SK-N-SH (cell line): ENCODE results near the gene RBM34. TPM values are rescaled to one million over a fixed set of nuclear protein-coding genes. Genes with fewer than 3 reads are reported as not detected.

Source experiments
- CTCF ChIA-PET: fragments of 300-600, 350-600 bp; formaldehyde crosslinking; extraction: SDS; loops from one replicate; lab custom pipeline; 2021; lab: Yijun Ruan, JAX
- POLR2A ChIA-PET: fragments of 350-600 bp; sonication (Branson Sonifier 250); formaldehyde crosslinking; extraction: SDS; loops from one replicate; lab custom pipeline; 2020; ENCODE audit warnings: antibody characterized with exemption, inconsistent platforms; lab: Yijun Ruan, JAX
- DNase-seq: peaks from one replicate; pipeline ENCODE4 v3.0.0; 2012
- H2AFZ ChIP-seq: fragments of 200-600 bp; sonication (generic); 2 replicates; pipeline ENCODE4 v1.8.1; 2016; ENCODE audit warnings: antibody characterized with exemption, mild to moderate bottlenecking, low read depth
- H3F3A ChIP-seq: fragments of 200-600 bp; sonication (generic); replicated peaks from 2 replicates; pipeline ENCODE3; 2016; ENCODE audit warnings: antibody characterized with exemption, mild to moderate bottlenecking; ENCODE audit not compliant: insufficient read depth
- H3K27ac ChIP-seq, 2 experiments: fragments of 200-500 bp in 1 of 2; fragments of 200-600 bp in 1 of 2; sonication (Bioruptor generic) in 1 of 2; sonication (generic), shearing (Covaris generic) in 1 of 2; 2 replicates each; pipeline versions ENCODE4 v1.5.1 to v1.6.1; 2014 to 2016; ENCODE audit warnings: low read depth in 2 of 2, inconsistent platforms in 1 of 2, low read length in 1 of 2, mild to moderate bottlenecking in 1 of 2, mixed read lengths in 1 of 2
- H3K27me3 ChIP-seq: fragments of 200-600 bp; sonication (generic), shearing (Covaris generic); 2 replicates; pipeline ENCODE4 v1.6.1; 2016; ENCODE audit warnings: mixed run types; ENCODE audit not compliant: insufficient read depth
- H3K36me3 ChIP-seq, 2 experiments: fragments of 200-500 bp in 1 of 2; fragments of 200-600 bp in 1 of 2; sonication (Bioruptor generic) in 1 of 2; sonication (generic) in 1 of 2; replicated peaks in 1 of 2; 2 replicates each; pipeline versions ENCODE3 to v1.5.1; 2014 to 2016; ENCODE audit warnings: low read length in 1 of 2, mild to moderate bottlenecking in 1 of 2; ENCODE audit not compliant: insufficient read depth in 2 of 2, control insufficient read depth in 1 of 2
- H3K4me1 ChIP-seq, 2 experiments: fragments of 200-500 bp in 1 of 2; fragments of 200-600 bp in 1 of 2; sonication (Bioruptor generic) in 1 of 2; sonication (generic), shearing (Covaris generic) in 1 of 2; 2 replicates each; pipeline versions ENCODE4 v1.5.1 to v1.6.1; 2014 to 2016; ENCODE audit warnings: low read depth in 1 of 2, low read length in 1 of 2, mixed run types in 1 of 2; ENCODE audit not compliant: insufficient read depth in 2 of 2, control insufficient read depth in 1 of 2
- H3K4me2 ChIP-seq: fragments of 200-600 bp; sonication (generic), shearing (Covaris generic); 2 replicates; pipeline ENCODE4 v1.6.1; 2017; ENCODE audit warnings: mixed run types
- H3K4me3 ChIP-seq, 2 experiments: fragments of 200-500 bp in 1 of 2; fragments of 200-600 bp in 1 of 2; sonication (Bioruptor generic) in 1 of 2; sonication (generic), shearing (Covaris generic) in 1 of 2; 2 replicates each; pipeline versions ENCODE4 v1.5.1 to v1.8.1; 2014 to 2016; ENCODE audit warnings: low read depth in 2 of 2, inconsistent platforms in 1 of 2, low read length in 1 of 2, mild to moderate bottlenecking in 1 of 2, mixed read lengths in 1 of 2, moderate library complexity in 1 of 2
- H3K79me2 ChIP-seq: fragments of 200-600 bp; sonication (generic); 2 replicates; pipeline ENCODE4 v1.8.1; 2017; ENCODE audit warnings: mild to moderate bottlenecking; ENCODE audit not compliant: insufficient read depth
- H3K9ac ChIP-seq: fragments of 200-600 bp; sonication (generic); 2 replicates; pipeline ENCODE4 v1.6.1; 2017; ENCODE audit warnings: mixed run types
- H3K9me2 ChIP-seq: fragments of 200-600 bp; sonication (generic); 2 replicates; pipeline ENCODE4 v1.6.1; 2017; ENCODE audit warnings: mixed run types
- H3K9me3 ChIP-seq: fragments of 200-600 bp; sonication (generic); 2 replicates; pipeline ENCODE4 v1.6.1; 2017; ENCODE audit warnings: mixed run types, mild to moderate bottlenecking, moderate library complexity
- H4K20me1 ChIP-seq: fragments of 200-600 bp; sonication (generic); 2 replicates; pipeline ENCODE4 v1.6.1; 2017; ENCODE audit warnings: mild to moderate bottlenecking, mixed run types; ENCODE audit not compliant: insufficient read depth
- FOSL2 ChIP-seq: IDR thresholded peaks from 2 replicates; pipeline ENCODE4 v1.4.0; 2012; ENCODE audit warnings: low read depth, mild to moderate bottlenecking, moderate library complexity, borderline replicate concordance
- FOXJ3 ChIP-seq: sonication (generic); formaldehyde crosslinking; IDR thresholded peaks from 2 replicates; pipeline ENCODE4 v1.5.1; 2020; ENCODE audit warnings: mild to moderate bottlenecking, missing genetic modification reagents
- FOXM1 ChIP-seq: IDR thresholded peaks from 2 replicates; pipeline ENCODE4 v1.4.0; 2012; ENCODE audit warnings: low read depth, mild to moderate bottlenecking
- GATA2 ChIP-seq: sonication (generic); formaldehyde crosslinking; IDR thresholded peaks from 2 replicates; pipeline ENCODE4 v1.5.0; 2020; ENCODE audit warnings: mild to moderate bottlenecking, missing genetic modification reagents
- MEF2A ChIP-seq: IDR thresholded peaks from 2 replicates; pipeline ENCODE4 v1.4.0; 2012; ENCODE audit warnings: low read depth, borderline replicate concordance
- NRF1 ChIP-seq: IDR thresholded peaks from 2 replicates; pipeline ENCODE4 v1.6.1; 2012; ENCODE audit warnings: low read depth, mild to moderate bottlenecking, low read length
- POLR2AphosphoS5 ChIP-seq: IDR thresholded peaks from 2 replicates; pipeline ENCODE4 v1.6.1; 2012; ENCODE audit warnings: low read depth, low read length
- RAD21 ChIP-seq: IDR thresholded peaks from 2 replicates; pipeline ENCODE4 v1.6.1; 2012; ENCODE audit warnings: mild to moderate bottlenecking, low read length
- RFX5 ChIP-seq: IDR thresholded peaks from 2 replicates; pipeline ENCODE4 v1.6.1; 2012; ENCODE audit warnings: mild to moderate bottlenecking, improper control_type of control experiment, low read length
- SMC3 ChIP-seq: IDR thresholded peaks from 2 replicates; pipeline ENCODE4 v1.6.1; 2012; ENCODE audit warnings: low read depth, low read length, improper control_type of control experiment
- TAF1 ChIP-seq: IDR thresholded peaks from 2 replicates; pipeline ENCODE4 v1.6.1; 2012; ENCODE audit warnings: low read depth, mild to moderate bottlenecking, low read length, moderate library complexity, borderline replicate concordance
- TEAD4 ChIP-seq: IDR thresholded peaks from 2 replicates; pipeline ENCODE4 v1.4.0; 2012; ENCODE audit warnings: mild to moderate bottlenecking, borderline replicate concordance; ENCODE audit not compliant: insufficient read depth
- YY1 ChIP-seq: IDR thresholded peaks from 2 replicates; pipeline ENCODE4 v1.4.0; 2012; ENCODE audit warnings: low read depth, mild to moderate bottlenecking
- WGBS: methylation state at CpG from one replicate; pipeline ENCODE4 v1.1.6; 2017; ENCODE audit warnings: low lambda C conversion rate; 5-methylcytosine and 5-hydroxymethylcytosine counted together
- polyA plus RNA-seq, 3 experiments: library from polyadenylated mRNA; depleted of rRNA; stranded (reverse); fragments of >200 nt; gene quantifications; 2 replicates each; pipeline ENCODE4 v1.2.3, GENCODE V29; 2012
- TF ChIP-seq, protein P1 (sequence below): IDR thresholded peaks from 2 replicates; pipeline ENCODE4 v1.4.0; 2012; ENCODE audit warnings: low read depth, borderline replicate concordance
- TF ChIP-seq, protein P2 (sequence below): fragments of 150-350 bp; IDR thresholded peaks from 2 replicates; pipeline ENCODE4 v1.6.1; 2017; ENCODE audit warnings: antibody characterized with exemption, low read length, low read depth, borderline replicate concordance
- TF ChIP-seq, protein P3 (sequence below): IDR thresholded peaks from 2 replicates; pipeline ENCODE4 v1.4.0; 2012; ENCODE audit warnings: low read depth

Gene RBM34
- polyA plus RNA-seq, 1 of the 3 experiments (the other 2 are of a cell fraction) = 39.9 TPM

DNA sequence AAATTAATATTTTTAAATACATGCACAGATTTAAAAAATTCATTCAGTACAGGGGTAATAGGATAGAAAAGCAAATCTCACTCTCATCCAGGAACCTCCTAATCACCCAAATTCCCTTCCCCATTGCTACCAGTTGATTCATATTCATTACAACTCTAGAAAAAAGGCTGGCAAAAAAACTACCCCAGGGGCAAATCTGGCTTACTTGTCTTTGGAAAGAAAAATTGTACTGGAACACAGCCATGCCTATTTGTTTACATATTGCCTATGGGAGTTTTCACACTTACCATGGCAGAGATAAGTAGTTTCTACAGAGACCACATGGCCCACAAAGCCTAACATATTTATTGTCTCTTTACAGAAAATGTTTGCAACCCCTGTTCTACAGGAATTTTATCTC, 8.9 kb upstream of the RBM34 start:
- ChIA-PET CTCF (no interaction called here), POLR2A (no interaction called here)
- Histone ChIP-seq H3K4me3 (no peak overlapping the region), H4K20me1 (no peaks in the 10 kb centered on the region), H3K27me3 (no peaks in the 10 kb centered on the region), H3K9me3 (no peaks in the 10 kb centered on the region), H3K4me1 (no peaks in the 10 kb centered on the region), H3F3A (peaks cover 11% of the 10 kb centered on the region), H3K9ac (no peak overlapping the region), H3K27ac (no peak overlapping the region), H3K4me2 (no peak overlapping the region), H2AFZ (no peak overlapping the region), H3K36me3 (peaks cover 18 to 72% of the 10 kb centered on the region in 2 experiments), H3K79me2 (no peaks in the 10 kb centered on the region), H3K9me2 (no peaks in the 10 kb centered on the region)
- TF ChIP-seq GATA2 (CRISPR knock-in tag) (no peak), FOXM1 (no peak), TEAD4 (no peak), NRF1 (no peak), RAD21 (no peak), TAF1 (no peak), YY1 (no peak), FOXJ3 (CRISPR knock-in tag) (no peak), POLR2AphosphoS5 (no peak), FOSL2 (no peak), SMC3 (no peak)
- TF ChIP-seq, protein P1, sequence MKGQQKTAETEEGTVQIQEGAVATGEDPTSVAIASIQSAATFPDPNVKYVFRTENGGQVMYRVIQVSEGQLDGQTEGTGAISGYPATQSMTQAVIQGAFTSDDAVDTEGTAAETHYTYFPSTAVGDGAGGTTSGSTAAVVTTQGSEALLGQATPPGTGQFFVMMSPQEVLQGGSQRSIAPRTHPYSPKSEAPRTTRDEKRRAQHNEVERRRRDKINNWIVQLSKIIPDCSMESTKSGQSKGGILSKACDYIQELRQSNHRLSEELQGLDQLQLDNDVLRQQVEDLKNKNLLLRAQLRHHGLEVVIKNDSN = no peak
- TF ChIP-seq, protein P2, sequence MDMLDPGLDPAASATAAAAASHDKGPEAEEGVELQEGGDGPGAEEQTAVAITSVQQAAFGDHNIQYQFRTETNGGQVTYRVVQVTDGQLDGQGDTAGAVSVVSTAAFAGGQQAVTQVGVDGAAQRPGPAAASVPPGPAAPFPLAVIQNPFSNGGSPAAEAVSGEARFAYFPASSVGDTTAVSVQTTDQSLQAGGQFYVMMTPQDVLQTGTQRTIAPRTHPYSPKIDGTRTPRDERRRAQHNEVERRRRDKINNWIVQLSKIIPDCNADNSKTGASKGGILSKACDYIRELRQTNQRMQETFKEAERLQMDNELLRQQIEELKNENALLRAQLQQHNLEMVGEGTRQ = no peak
- TF ChIP-seq, protein P3, sequence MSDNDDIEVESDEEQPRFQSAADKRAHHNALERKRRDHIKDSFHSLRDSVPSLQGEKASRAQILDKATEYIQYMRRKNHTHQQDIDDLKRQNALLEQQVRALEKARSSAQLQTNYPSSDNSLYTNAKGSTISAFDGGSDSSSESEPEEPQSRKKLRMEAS = no peak
- DNase-seq = no peak

DNA sequence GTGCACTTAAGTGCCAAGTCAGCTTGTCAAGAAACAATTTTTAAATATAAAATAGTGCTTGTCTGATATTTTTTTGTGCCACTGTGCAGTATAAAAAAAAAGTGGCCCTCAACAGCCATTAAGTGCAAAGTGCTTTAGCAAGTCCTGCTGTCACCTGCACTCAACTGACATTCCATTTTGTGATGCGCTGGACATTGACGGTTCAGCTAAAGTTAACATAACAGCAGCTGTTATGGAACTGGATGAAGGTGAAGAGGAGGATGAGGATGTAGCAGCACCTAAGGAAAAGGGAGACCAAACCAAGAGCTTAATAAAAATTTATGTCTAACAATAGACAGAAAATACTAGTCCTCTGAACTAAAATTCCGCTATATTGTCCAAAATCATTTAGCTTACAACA, 7.3 kb upstream of the RBM34 start:
- Histone ChIP-seq H3K4me3 (no peak overlapping the region), H3K27me3 (no peaks in the 10 kb centered on the region), H3K27ac (no peak overlapping the region), H3K9ac (no peak overlapping the region), H4K20me1 (no peaks in the 10 kb centered on the region), H3F3A (peaks cover 14% of the 10 kb centered on the region), H3K4me2 (no peak overlapping the region), H3K36me3 (peaks cover 18 to 62% of the 10 kb centered on the region in 2 experiments), H3K79me2 (no peaks in the 10 kb centered on the region), H3K9me2 (no peaks in the 10 kb centered on the region), H3K4me1 (no peaks in the 10 kb centered on the region), H2AFZ (no peak overlapping the region), H3K9me3 (no peaks in the 10 kb centered on the region)
- 98% methylated on average over 3 of the region's 3 CpGs for WGBS
- ChIA-PET POLR2A (no interaction called here), CTCF (interaction anchor here (1.1 to 2.4 kb wide), 2 partner anchors 162 to 247 kb away, joined by 3 to 6 read pairs; no protein-coding TSS in a partner anchor)
- no peak for TF ChIP-seq MEF2A
- no peak for TF ChIP-seq RFX5
- TF ChIP-seq, protein P2 = no peak
- no peak for TF ChIP-seq TAF1
- TF ChIP-seq NRF1 = no peak
- TF ChIP-seq TEAD4 = no peak
- TF ChIP-seq, all 33 proteins: peak for 0
- DNase-seq = no peak
